ENCODE data around the gene ZNF326.
"Not testable (repeated sequence)": the region's sequence is repeated elsewhere in the genome, so short reads cannot be mapped to it uniquely, and the experiment has no call there.

ZNF326 gene

DNA sequence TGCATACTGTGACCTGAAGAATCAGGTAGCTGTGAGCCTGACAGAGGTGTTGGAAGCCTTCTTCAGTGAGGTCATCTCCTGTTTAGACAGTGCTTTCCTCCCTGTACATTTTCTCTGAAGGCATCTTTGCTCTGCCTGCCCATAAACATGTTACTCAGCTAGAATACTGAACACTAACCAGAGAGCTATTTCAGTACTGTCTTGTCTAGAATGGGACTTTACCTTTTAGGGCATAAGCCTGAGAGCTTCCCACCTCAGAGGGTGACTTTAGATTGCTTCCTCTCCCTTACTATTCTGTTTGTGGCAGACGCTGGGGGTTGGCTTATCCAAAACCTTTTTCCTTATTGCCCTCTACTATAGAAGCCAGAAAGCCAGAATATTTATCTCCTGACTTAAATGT, 23.3 kb upstream of the ZNF326 start:
- no peak for DNase-seq

DNA sequence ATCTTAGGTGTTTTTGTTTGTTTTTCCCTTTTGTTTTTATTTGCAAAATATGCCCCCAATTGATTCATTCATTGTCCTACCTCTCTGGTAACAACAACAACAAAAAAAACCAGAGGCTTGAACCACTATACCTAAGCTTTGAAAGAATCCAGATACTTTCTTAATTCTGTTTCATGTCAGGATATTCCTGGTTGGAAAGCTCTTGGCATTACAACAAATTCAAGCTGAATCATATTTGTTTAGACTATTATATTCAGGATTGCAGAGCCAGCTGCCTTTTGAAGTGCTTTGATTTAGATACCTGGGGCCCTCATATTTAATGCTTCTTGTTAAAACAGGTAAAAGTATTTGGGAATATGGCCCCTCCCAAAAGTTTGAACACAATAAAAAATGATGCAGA, 22.9 kb upstream of the ZNF326 start:
- DNase-seq, result no peak

DNA sequence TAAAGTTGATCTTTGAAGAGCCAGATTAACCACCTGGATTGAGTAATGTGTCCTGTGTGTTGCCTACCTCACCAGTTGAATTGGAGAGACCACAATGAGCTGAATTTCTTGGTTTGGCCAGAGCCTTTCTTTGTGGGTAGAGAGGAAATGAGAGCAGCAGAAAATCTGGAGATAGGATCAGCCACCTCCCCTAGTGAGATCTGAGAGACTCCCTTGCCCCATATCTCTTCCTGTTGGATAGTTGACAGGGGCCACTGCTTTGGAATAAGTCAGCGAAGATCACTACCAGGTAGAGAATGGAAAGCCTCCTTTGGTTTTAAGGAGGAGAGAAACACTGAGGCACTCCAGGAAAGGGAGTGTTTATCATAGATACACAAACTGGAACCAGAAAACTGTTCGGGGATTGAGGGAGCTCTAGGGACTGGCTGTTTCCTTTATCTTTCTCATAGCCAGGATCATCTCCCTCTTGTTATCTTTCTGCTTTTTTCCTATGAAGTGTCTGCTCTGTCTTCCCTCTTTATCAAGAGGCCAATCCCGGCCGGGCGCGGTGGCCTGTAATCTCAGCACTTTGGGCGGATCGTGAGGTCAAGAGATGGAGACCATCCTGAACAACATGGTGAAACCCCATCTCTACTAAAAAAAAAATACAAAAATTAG, 21.3 kb upstream of the ZNF326 start:
- no peak for DNase-seq

DNA sequence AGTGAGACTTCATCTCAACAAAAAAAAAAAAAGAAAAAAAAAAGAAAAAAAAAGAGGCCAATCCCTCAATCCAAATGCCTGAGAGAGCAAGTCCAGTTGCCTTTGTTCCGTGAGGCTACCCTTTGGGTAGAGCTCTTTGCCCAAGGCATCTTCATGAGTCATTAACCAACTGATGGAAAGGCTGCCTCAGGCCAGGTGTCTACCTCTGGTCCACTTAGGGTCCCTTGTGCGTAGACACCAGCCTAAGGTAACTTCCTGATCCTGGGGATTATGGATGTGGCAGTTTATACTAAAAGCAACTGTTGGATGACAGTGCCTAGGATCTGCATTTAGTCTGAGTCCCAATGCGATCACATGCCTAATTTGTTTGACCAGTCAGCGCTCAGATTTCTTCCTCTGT, 20.7 kb upstream of the ZNF326 start:
- DNase-seq, result no peak

DNA sequence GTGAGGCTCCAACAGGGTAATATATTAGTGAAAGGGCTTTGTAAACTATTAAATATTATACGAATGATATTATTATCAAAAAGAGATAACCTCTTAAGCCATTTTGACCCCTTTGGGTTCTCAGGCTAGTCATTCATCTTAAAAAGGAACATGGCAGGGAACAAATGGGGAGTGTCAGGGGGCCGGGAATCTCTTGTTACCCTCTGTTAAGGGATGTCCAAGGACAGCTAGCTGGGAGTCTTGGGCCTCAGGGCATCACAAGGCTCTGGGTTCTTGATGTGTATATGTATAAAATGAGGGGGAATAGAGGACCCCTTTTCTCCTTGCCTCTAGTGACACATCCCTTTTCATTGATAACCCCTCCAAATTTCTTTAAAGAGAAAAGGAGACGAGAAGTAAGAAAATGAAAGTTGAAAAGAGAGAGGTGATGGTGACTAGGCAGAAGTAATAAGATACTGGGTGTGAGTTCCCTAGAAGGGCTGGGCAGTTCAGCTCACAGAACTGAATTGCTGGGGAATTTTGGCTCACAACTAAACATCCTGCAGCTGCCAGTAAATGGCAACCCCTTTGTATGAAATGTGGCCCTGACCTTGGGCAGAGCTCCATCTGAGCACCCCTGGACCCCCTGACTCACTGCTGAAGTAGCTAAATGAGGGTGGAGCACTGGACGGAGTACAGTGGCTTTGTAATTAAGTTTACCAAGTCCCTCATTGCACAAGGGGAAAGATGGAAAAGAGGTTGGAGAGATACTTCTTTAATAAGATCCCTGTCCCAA, 20.0 kb upstream of the ZNF326 start:
- no peak for DNase-seq

DNA sequence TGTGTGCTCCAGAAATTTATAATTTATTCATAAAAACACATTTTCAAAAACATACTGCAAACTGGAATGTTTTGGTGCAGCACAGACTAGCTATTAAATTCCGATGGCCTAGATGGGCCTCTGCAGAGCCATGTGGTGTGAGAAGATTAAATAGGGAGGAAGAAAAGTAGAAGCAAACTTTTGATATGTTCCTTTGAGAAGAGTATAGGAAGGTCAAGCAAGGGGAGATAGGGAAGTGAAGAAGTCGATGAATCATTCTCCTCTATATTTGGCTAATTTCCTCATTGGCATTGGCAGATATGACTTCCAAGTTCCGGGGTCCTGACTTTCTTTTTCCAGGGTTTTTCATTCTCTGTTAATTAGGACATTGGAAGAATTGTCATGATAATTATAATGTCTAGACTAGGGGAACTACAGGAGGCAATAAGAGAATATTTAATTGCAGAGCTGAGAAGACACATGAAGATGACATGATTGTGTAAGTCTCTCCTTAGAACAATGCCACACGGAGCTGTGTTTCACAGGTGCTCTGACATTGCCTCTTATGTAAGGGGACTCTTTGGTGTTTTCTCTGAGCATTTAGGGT, 19.3 kb upstream of the ZNF326 start:
- DNase-seq, result no peak

DNA sequence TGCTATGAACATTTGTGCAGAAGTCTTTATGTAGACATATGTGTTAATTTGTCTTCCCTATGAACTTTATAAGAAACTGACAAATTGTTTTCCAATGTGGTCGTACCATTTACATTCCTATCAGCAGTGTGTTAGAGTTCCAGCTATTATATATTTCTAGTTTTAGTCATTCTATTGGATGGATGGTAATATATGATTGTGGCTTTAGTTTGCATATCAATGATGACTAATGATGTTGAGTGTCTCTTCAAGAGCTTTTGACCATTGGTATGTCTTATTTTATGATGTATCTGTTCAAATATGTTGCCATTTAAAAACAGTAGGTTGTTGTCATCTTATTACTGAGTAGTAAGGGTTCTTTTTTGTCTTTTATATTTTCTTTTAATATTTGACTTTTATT, 16.2 kb upstream of the ZNF326 start:
- DNase-seq, result no peak

DNA sequence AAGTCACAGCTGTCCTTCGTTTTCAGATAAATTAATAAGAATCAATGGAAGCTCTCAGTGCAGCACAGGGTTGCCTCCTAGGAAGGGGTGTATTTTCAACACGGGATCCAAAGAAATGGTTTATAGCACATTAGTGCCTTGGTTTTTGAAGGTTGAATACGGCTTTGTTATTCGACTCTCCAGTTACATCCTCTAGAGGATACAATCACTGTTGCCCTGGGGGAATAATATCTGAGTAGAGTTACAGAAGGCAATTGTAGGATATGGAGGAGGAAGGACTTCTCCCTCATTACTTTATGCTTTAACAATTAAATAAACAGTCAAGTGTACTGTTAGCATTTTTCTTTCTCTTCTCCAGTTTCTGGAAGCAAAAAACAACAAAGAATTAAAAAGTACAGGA, 14.3 kb upstream of the ZNF326 start:
- no peak for DNase-seq

DNA sequence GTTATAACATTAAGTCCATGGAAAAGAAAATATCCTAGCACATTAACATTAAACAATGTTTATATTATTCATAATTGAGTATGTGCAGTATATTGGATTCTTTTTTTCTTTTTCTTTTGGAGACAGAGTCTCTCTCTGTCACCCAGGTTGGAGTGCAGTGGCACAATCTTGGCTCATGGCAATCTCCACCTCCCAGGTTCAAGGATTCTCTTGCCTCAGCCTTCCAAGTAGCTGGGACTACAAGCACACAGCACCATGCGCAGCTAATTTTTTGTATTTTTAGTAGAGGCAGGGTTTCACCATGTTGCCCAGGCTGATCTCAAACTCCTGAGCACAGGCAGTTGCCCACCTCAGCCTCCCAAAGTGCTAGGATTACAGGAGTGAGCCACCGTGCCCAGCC, 12.1 kb upstream of the ZNF326 start:
- DNase-seq, result not testable (repeated sequence)

DNA sequence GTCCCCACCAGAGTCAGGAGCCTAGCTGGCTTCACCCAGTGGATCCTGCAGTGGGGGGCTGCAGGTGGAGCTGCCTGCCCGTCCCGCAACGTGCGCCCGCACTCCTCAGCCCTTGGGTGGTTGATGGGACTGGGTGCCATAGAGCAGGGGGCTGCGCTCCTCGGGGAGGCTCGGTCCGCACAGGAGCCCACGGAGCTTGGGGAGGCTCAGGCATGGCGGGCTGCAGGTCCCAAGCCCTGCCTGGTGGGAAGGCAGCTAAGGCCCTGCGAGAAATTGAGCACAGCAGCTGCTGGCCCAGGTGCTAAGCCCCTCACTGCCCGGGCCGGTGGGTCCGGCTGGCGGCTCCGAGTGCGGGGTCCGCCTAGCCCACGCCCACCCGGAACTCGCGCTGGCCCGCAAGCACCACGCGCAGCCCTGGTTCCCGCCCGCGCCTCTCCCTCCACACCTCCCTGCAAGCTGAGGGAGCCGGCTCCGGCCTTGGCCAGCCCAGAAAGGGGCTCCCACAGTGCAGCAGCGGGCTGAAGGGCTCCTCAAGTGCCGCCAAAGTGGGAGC, 10.3 kb upstream of the ZNF326 start:
- not testable (repeated sequence) for DNase-seq

DNA sequence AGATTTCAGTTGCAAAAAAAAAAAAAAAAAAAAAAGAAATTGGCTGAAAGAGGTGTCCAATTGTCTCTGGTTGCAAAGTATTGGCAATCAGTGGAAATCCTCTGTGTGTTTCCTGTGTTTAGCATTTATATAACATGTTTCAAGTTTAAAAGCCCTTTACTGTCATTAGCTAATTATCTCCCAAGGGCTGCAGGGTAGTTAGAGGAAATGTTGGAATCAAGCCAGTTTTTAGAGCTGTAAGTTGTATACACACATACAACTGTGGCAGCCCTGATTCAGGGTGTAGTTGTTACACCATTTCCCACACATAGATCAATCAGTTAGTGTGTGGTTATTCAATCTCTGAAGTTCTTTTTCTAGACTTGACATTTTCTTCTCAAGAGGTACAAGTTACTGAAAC, 8.9 kb upstream of the ZNF326 start:
- DNase-seq, result no peak

DNA sequence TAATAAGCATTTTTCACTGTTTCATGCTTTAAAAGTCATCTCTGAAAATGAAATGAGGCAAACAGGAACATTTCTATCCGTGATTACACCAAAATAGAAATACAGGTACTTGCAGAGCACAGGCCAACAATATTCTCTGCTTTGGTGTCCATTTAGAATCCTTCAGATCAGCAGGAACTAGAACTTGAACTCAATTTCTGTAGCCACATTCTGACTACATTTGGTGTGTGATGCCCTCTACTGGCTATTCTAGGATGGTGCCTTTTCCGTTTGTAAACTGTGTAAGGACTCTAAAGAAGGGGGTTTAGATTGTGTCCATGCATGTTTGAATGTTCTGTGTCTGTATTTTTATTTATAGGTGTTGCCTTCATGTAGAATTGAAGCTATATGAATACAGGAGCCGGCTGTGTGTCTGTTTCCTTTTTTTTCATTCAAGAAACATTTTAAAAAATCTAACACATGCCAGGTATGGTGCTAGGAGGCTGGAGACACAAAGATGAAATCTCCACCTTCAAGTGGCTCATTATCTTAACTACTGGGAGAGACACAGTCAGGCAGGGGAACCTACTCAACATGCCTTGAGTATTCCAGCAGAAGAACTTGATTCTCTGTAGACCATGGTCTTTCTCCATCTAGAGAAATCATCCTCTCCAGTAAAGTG, 7.6 kb upstream of the ZNF326 start:
- DNase-seq, result peak; percentile 17

DNA sequence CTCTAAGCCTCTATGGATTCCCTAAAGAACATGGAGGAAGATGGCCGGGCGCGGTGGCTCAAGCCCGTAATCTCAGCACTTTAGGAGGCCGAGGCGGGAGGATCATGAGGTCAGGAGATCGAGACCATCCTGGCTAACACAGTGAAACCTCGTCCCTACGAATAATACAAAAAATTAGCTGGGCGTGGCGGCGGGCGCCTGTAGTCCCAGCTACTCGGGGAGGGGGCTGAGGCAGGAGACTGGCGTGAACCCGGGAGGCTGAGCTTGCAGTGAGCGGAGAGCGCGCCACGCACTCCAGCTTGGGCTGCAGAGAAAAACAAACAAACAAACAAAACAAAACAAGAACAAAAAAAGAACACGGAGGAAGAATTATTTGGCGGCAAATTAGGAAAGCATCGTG, 5.8 kb upstream of the ZNF326 start:
- no peak for DNase-seq

DNA sequence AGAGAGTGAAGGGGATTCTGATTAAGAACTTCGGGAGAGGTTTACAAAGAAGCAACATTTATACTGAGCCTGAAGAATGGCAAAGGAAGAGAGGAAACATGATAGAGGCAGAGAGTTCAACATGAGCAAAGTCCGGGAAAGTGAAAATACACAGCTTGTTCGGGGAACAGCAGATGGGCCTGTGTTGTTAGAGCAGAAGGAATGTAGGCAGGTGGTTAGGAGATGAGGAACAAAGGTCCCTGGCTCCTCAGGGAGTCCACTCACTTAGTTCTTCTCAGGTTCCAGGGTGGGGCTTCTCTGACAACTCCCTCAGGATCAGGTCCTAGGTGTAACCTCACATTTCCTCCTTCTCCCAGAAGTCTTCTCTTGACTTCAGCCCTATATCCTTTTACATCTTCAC, 5.1 kb upstream of the ZNF326 start:
- DNase-seq, result no peak

DNA sequence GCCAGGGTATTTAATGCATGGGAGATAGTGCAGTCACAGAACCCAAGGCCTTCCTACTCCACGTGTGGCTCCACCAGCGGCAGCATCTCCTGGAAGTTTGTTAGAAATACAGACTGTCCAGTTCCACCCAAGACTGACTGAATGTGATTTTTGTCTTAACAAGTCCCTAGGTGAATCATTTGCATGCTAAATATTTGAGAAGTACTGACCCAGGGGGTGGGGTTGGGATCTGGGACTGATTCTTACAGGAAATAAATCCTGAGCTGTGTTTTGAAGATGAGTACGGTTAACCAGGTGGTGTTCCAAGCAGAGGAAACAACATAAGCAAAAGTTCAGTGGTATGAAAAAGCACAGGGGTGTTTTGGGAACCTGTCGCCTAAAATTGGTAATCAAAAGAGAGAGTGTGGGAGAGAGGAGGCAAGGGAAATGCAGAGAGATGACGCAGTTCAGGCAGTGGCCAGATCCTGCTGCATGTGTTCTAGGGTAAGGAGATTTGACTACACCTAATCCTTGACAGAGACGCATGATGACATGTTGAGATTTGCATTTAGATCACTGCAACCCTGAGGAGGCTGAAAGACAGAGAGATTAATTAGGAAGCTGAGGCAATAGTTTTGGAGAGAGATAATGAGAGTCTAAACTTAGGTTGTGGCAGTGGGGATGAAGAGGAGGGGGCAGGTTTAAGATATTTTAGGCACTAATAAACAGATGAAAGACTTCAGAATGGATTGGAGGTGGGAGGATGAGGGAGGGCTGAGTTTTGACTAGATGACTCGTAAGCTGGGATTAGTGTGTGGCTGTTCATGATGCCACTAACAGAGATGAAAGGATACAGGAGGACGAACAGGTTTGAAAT, 3.7 kb upstream of the ZNF326 start:
- DNase-seq, result no peak

DNA sequence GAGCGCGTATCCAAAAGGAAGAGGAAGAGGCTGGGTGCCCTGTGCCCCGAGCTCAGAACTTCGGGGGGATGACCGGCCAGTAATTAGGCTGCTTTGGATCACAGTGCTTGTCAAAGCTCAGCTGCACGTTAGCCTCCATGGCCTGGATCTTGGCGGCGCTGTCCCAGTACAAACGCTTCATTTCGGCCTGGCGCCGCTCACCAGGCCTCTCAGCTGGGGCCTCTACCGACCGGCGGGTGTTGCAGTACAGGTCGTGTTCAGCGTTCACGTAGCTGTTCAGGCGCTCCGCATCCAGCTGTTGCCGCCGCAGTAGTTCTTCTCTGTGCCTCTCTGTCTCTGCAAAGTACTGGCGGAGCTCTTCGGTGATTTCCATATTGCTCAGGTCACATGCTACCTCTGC, 1.4 kb upstream of the ZNF326 start:
- DNase-seq, result no peak

DNA sequence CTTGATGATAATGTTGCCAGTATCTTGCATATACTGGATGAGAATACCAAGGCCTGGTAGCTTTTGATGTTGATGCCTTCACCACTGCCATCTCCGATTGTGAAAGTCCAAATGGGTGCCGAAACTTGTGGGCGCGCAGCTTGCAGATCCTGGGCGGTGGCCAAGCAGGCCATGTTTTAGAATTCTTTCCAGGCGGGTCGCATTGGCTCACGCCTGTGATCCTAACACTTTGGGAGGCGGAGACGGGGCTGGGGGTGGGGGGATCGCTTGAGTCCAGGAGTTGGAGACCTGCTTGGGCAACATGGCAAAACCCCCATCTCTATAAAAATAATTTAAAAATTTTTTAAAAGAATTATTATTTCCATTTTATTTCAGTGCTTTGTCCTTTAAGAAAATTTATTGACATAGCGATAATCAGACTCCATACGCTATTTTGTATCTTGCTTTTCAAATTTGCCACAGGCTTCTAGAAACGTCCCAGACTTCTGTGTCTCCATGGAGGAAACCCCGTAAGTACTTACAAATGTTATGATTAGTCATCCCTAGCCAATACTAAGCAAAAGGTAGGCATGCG, 592 bp upstream of the ZNF326 start:
- no peak for DNase-seq

DNA sequence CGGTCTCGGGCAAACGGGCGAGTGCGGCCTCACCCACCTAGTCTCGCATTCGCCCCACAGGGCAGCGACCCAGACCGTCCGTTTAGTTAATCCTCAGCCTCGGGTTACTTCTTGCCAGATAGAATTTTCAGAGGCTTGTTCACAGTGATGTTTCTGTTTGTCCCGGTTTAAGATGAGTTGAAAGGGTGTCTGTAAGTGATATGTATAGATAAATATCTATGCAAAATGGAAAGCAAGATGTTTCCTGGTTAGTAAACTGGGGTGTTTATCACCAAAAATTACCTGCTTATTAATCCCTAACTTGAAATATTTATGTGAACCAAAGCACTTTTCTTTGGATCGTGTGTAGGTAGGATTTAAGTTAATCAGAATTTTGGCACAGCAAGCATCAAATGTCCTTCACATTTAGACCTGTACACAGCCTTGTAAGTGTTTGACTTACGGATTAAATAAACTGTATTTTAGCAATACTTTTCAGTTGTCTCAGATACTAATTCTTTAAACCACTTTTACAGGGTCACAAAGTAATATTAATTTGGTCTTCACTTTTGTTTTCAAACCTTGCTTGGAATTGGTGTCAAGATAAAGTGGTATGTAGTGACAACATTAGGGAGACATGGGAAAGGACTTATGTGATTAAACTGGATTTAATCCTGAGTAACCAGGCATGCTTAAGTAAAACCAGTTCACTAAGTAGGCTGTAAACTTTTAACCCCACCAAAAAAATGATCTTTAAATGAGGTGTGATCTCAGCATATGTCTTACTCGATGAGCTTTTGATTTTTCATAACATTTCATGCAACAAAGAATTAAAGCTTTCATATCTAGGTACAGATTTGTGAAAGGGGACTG, 914 bp downstream of the ZNF326 start:
- no peak for DNase-seq

DNA sequence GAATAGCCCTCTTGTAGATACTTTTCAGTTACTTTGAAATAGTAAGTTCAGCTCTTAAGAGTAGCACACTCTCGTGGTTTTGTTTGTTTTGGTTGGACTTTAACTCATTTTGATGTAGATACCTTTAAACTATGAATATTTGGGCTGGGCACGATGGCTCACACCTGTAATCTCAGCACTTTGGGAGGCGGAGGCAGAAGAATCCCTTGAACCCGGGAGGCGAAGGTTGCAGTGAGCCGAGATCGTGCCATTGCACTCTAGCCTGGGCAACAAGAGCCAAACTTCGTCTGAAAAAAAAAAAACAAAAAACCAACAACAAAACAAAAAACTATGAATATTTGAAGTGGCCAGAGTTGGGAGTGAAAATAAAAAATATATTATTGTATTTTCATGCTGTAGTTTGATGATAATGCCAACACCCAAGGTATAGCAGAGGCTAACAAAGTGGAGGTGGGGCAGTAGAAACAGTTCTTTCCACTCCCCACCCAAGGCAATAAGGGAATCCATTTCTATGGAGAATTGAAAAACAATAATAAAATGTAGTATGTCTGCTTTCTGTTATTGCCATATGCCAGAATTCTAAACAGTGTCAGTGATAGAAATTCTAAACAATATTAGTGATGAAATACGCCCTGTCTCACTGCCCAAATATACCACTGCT, 1.7 kb downstream of the ZNF326 start:
- no peak for DNase-seq

DNA sequence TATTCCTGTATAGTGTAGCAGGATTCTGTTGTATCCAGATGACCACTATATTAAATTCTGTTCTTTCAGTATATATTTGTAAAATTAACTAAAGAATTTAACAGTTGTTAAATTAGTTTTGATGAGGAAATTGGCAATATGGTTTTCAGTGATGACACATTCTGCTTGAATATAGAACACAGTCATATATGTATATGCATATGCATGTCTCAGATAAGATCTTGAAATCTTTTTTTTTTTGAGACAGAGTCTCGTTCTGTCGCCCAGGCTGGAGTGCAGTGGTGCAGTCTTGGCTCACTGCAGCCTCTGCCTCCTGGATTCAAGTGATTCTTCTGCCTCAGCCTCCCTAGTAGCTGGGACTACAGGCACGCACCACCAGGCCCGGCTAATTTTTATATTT, 2.2 kb downstream of the ZNF326 start:
- DNase-seq, result not testable (repeated sequence)

DNA sequence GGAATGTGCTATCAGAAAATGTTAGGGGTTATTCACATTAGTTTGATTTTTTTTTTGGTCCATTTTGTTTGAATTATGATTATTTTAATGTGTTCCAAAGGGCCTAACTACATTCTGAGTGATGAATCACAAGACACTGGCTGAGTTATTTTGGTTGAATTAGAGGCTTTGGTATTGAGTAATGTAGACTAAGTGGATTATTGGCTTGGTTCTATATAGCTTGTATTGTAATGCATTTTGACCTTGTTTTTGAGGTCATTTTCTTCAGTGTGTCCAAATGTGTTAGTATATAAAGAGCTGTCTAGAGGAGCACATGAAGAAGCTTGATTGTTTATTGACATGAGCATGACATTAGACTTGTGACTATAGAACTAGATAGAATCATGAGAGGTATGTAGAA, 3.4 kb downstream of the ZNF326 start:
- no peak for DNase-seq

All from effector CD8-positive, alpha-beta T cell (primary cell).